Naive B cell (primary cell): Measurements from ENCODE around the gene CYP4F2. TPM values are rescaled to one million over a fixed set of nuclear protein-coding genes. Genes with fewer than 3 reads are reported as not detected.
"Not testable (repeated sequence)": the region's sequence is repeated elsewhere in the genome, so short reads cannot be mapped to it uniquely, and the experiment has no call there.

Experiments used
- ATAC-seq, 2 donors: fragments of 150-1000 bp; cut with Tn5 transposase; 2 replicates each; pipeline ENCODE4 v1.10.0; 2021; ENCODE audit warnings: low read depth in 2 of 2, mild to moderate bottlenecking in 2 of 2, moderate library complexity in 2 of 2
- DNase-seq: peaks from one replicate; pipeline ENCODE4 v3.0.0; 2022
- H3K27ac Mint-ChIP-seq, 6 donors: one replicate each; pipeline ENCODE4 v1.8.0; 2020 to 2022; ENCODE audit warnings: mild to moderate bottlenecking in 6 of 6, mixed read lengths in 6 of 6, moderate library complexity in 5 of 6, inconsistent platforms in 2 of 6
- H3K27me3 Mint-ChIP-seq, 3 donors: one replicate each; pipeline ENCODE4 v1.8.0; 2021 to 2022; ENCODE audit warnings: mixed read lengths in 3 of 3, mild to moderate bottlenecking in 1 of 3
- H3K36me3 Mint-ChIP-seq, 2 donors: one replicate each; pipeline ENCODE4 v1.8.0; 2020 to 2022; ENCODE audit warnings: mixed read lengths in 2 of 2, inconsistent platforms in 1 of 2, mild to moderate bottlenecking in 1 of 2
- H3K4me1 Mint-ChIP-seq, 3 donors: one replicate each; pipeline ENCODE4 v1.8.0; 2020 to 2022; ENCODE audit warnings: mixed read lengths in 3 of 3, inconsistent platforms in 1 of 3, mild to moderate bottlenecking in 1 of 3, moderate library complexity in 1 of 3
- H3K4me3 Mint-ChIP-seq, 8 donors: one replicate each; pipeline ENCODE4 v1.8.0; 2020 to 2022; ENCODE audit warnings: mild to moderate bottlenecking in 8 of 8, mixed read lengths in 8 of 8, moderate library complexity in 8 of 8, inconsistent platforms in 2 of 8
- H3K9me3 Mint-ChIP-seq, 7 donors: one replicate each; pipeline ENCODE4 v1.8.0; 2020 to 2022; ENCODE audit warnings: mixed read lengths in 7 of 7, mild to moderate bottlenecking in 5 of 7, inconsistent platforms in 2 of 7, moderate library complexity in 1 of 7
- polyA plus RNA-seq, 6 donors: library from polyadenylated mRNA; unstranded; fragments of 300-500 nt; fragmentation: Illumina TruSeq; gene quantifications; one replicate each; pipeline ENCODE4 v1.2.3, GENCODE V29; 2021; ENCODE audit warnings: low read depth in 6 of 6

CYP4F2 gene
- not detected for polyA plus RNA-seq

- ATAC-seq (no peak), DNase-seq (no peak)
- H3K4me3 Mint-ChIP-seq, result peak within 1 kb of the TSS in 1 of 8 donors; percentile 70
- peaks cover 0 to 7% (median 0%) of the 10 kb centered on the region in 3 donors for H3K4me1 Mint-ChIP-seq
- H3K9me3 Mint-ChIP-seq, result peaks cover 0 to 6% (median 0%) of the 10 kb centered on the region in 7 donors
- peaks cover 0 to 5% of the 10 kb centered on the region in 2 donors for H3K36me3 Mint-ChIP-seq
- H3K27me3 Mint-ChIP-seq, result peaks cover 45 to 54% (median 49%) of the 10 kb centered on the region in 3 donors
- H3K27ac Mint-ChIP-seq, result no peak within 1 kb of the TSS
Measured at GRCh38 chr19:15897738-15898276, at the start of gene CYP4F2. CYP4F2 (minus strand) TSS chr19:15898074; CDS start chr19:15897611, 463 bp downstream.

GRCh38 chr19:15945301-15945700 lies 47.4 kb upstream of the CYP4F2 start:
- Mint-ChIP-seq H3K4me3 (no peak overlapping the region), H3K9me3 (peaks cover 14 to 37% (median 22%) of the 10 kb centered on the region in 7 donors), H3K27ac (no peak overlapping the region), H3K4me1 (no peaks in the 10 kb centered on the region), H3K36me3 (peaks cover 15 to 21% of the 10 kb centered on the region in 2 donors), H3K27me3 (peaks cover 14 to 45% (median 41%) of the 10 kb centered on the region in 3 donors)
- DNase-seq (no peak), ATAC-seq (no peak)

GRCh38 chr19:15944401-15944800 lies 46.5 kb upstream of the CYP4F2 start:
- ATAC-seq (no peak), DNase-seq (no peak)
- peaks cover 14 to 43% (median 38%) of the 10 kb centered on the region in 3 donors for H3K27me3 Mint-ChIP-seq
- no peaks in the 10 kb centered on the region for H3K4me1 Mint-ChIP-seq
- H3K4me3 Mint-ChIP-seq, result no peak overlapping the region
- H3K36me3 Mint-ChIP-seq, result peaks cover 14% of the 10 kb centered on the region in 2 donors
- no peak overlapping the region for H3K27ac Mint-ChIP-seq
- H3K9me3 Mint-ChIP-seq, result peaks cover 11 to 29% (median 19%) of the 10 kb centered on the region in 7 donors

- Mint-ChIP-seq H3K4me1 (no peaks in the 10 kb centered on the region), H3K27ac (no peak overlapping the region), H3K27me3 (peaks cover 12 to 56% (median 16%) of the 10 kb centered on the region in 3 donors), H3K9me3 (peaks cover 0 to 15% (median 4%) of the 10 kb centered on the region in 7 donors), H3K4me3 (no peak overlapping the region), H3K36me3 (no peaks in the 10 kb centered on the region)
- DNase-seq, result no peak
- no peak for ATAC-seq
Measured at GRCh38 chr19:15937771-15938170, 39.9 kb upstream of the CYP4F2 start.

GRCh38 chr19:15936950-15937349 lies 39.1 kb upstream of the CYP4F2 start:
- Mint-ChIP-seq H3K27ac (no peak overlapping the region), H3K4me3 (no peak overlapping the region), H3K27me3 (peaks cover 3 to 52% (median 14%) of the 10 kb centered on the region in 3 donors), H3K36me3 (no peaks in the 10 kb centered on the region), H3K9me3 (peaks cover 0 to 15% (median 4%) of the 10 kb centered on the region in 7 donors), H3K4me1 (no peaks in the 10 kb centered on the region)
- DNase-seq, result no peak
- no peak for ATAC-seq

- ATAC-seq (no peak), DNase-seq (no peak)
- Mint-ChIP-seq H3K27ac (no peak overlapping the region), H3K27me3 (peaks cover 4 to 55% (median 12%) of the 10 kb centered on the region in 3 donors), H3K4me1 (peaks cover 0 to 2% (median 0%) of the 10 kb centered on the region in 3 donors), H3K9me3 (peaks cover 0 to 15% (median 4%) of the 10 kb centered on the region in 7 donors), H3K36me3 (no peaks in the 10 kb centered on the region), H3K4me3 (no peak overlapping the region)
Measured at GRCh38 chr19:15936173-15936572, 38.3 kb upstream of the CYP4F2 start.

- ATAC-seq, result no peak
- H3K4me3 Mint-ChIP-seq, result no peak overlapping the region
- no peak for DNase-seq
- H3K27me3 Mint-ChIP-seq, result peaks cover 9 to 56% (median 12%) of the 10 kb centered on the region in 3 donors
- H3K36me3 Mint-ChIP-seq, result no peaks in the 10 kb centered on the region
- H3K27ac Mint-ChIP-seq, result no peak overlapping the region
- peaks cover 0 to 15% (median 4%) of the 10 kb centered on the region in 7 donors for H3K9me3 Mint-ChIP-seq
- H3K4me1 Mint-ChIP-seq, result peaks cover 0 to 5% (median 0%) of the 10 kb centered on the region in 3 donors
Measured at GRCh38 chr19:15935167-15935702, 37.4 kb upstream of the CYP4F2 start.

- Mint-ChIP-seq H3K36me3 (no peaks in the 10 kb centered on the region), H3K4me1 (peaks cover 0 to 5% (median 0%) of the 10 kb centered on the region in 3 donors), H3K27ac (no peak within 1 kb of the TSS), H3K9me3 (peaks cover 0 to 15% (median 4%) of the 10 kb centered on the region in 7 donors), H3K27me3 (peaks cover 11 to 58% (median 14%) of the 10 kb centered on the region in 3 donors), H3K4me3 (no peak within 1 kb of the TSS)
- DNase-seq, result no peak
- ATAC-seq, result no peak
Measured at GRCh38 chr19:15934332-15935078, 36.6 kb upstream of the CYP4F2 start, which contains the start of gene CYP4F11. CYP4F11 (minus strand) TSS chr19:15934529; CDS start chr19:15934408, 121 bp downstream.

- Mint-ChIP-seq H3K9me3 (peaks cover 0 to 14% (median 4%) of the 10 kb centered on the region in 7 donors), H3K27me3 (peaks cover 18 to 62% (median 20%) of the 10 kb centered on the region in 3 donors)
- H3K4me1 Mint-ChIP-seq, H3K4me3 Mint-ChIP-seq, H3K36me3 Mint-ChIP-seq, H3K27ac Mint-ChIP-seq, DNase-seq, ATAC-seq: not testable (repeated sequence)
Measured at GRCh38 chr19:15933761-15934331, 36.0 kb upstream of the CYP4F2 start.

- DNase-seq, result no peak
- no peak for ATAC-seq
- H3K36me3 Mint-ChIP-seq, result no peaks in the 10 kb centered on the region
- no peak overlapping the region for H3K27ac Mint-ChIP-seq
- H3K27me3 Mint-ChIP-seq, result peaks cover 41 to 70% (median 50%) of the 10 kb centered on the region in 3 donors
- H3K4me1 Mint-ChIP-seq, result peaks cover 0 to 5% (median 0%) of the 10 kb centered on the region in 3 donors
- H3K4me3 Mint-ChIP-seq, result no peak overlapping the region
- H3K9me3 Mint-ChIP-seq, result peaks cover 0 to 2% (median 0%) of the 10 kb centered on the region in 7 donors
Measured at GRCh38 chr19:15928321-15928720, 30.4 kb upstream of the CYP4F2 start.

- H3K4me3 Mint-ChIP-seq, result no peak overlapping the region
- no peak for DNase-seq
- H3K27ac Mint-ChIP-seq, result no peak overlapping the region
- peaks cover 0 to 2% (median 0%) of the 10 kb centered on the region in 7 donors for H3K9me3 Mint-ChIP-seq
- H3K36me3 Mint-ChIP-seq, result no peaks in the 10 kb centered on the region
- H3K27me3 Mint-ChIP-seq, result peaks cover 54 to 88% (median 66%) of the 10 kb centered on the region in 3 donors
- ATAC-seq, result no peak
- peaks cover 0 to 5% (median 0%) of the 10 kb centered on the region in 3 donors for H3K4me1 Mint-ChIP-seq
Measured at GRCh38 chr19:15926484-15926883, 28.6 kb upstream of the CYP4F2 start.

- Mint-ChIP-seq H3K36me3 (no peaks in the 10 kb centered on the region), H3K27me3 (peaks cover 67 to 80% (median 72%) of the 10 kb centered on the region in 3 donors), H3K4me1 (no peaks in the 10 kb centered on the region), H3K4me3 (no peak overlapping the region), H3K27ac (no peak overlapping the region), H3K9me3 (peaks cover 0 to 2% (median 0%) of the 10 kb centered on the region in 7 donors)
- DNase-seq (no peak), ATAC-seq (no peak)
Measured at GRCh38 chr19:15923702-15924101, 25.8 kb upstream of the CYP4F2 start.

- Mint-ChIP-seq H3K4me1 (peaks cover 4 to 6% (median 4%) of the 10 kb centered on the region in 3 donors), H3K27ac (no peak overlapping the region), H3K36me3 (no peaks in the 10 kb centered on the region), H3K27me3 (peaks cover 69 to 77% (median 75%) of the 10 kb centered on the region in 3 donors), H3K9me3 (peaks cover 0 to 3% (median 0%) of the 10 kb centered on the region in 7 donors), H3K4me3 (no peak overlapping the region)
- ATAC-seq (no peak), DNase-seq (no peak)
Measured at GRCh38 chr19:15922021-15922420, 24.1 kb upstream of the CYP4F2 start.
